ENCODE results near the gene TMEM132D. TPM values are rescaled to one million over a fixed set of nuclear protein-coding genes. Genes with fewer than 3 reads are reported as not detected.
A peak's percentile ranks its signal among the peaks of the same experiment; 100 is the strongest.

TMEM132D gene
- total and polyA plus RNA-seq, 2 donors from 2014 or later, result 0.13 TPM; not detected in 1

DNA sequence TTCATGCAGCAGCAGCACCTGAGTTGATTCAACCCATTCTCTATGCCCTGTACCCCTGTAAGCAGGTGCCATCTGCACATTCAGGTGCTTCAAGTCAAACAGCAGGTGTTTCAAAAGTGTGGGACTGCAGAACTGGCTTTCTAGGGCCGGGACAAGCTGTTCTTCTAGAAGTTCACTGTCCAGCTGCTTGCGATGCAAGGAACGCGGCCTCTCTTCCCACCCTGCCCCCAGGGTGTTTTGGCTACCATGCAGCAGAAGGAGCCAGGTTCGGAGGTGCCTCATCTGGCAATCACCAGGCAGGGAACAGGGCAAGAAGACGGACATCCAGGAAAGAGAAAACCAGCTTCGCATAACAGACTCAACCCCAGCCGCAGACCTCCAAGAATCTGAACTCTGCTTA, 35.2 kb downstream of the TMEM132D start:
- no peak for FAIRE-seq

DNA sequence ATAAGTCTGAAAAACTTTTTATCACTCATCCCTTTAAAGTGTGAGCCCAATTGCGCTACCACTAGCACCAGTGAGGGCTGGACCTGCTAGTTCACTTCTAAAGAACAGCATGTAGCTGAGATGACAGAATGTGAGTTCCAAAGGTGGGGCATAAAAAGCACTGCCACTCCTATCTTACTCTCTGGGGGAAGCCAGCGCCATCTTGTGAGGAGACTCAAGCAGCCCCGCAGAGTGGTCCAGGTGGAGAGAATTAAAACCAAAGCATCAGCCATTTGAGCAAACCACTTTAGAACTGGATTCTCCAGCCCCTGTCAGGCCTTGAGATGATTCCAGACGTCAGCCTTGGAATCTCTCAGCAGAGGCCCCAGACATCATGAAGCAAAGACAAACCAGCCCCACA, 39.9 kb downstream of the TMEM132D start:
- Histone ChIP-seq H3K4me3 (ENCODE audit: low read length in 3 of 3) (no peak overlapping the region), H3K9ac (ENCODE audit: low read length in 3 of 3) (no peak overlapping the region), H3K4me1 (ENCODE audit: control insufficient read depth in 2 of 3, insufficient read depth in 2 of 3, low read depth in 1 of 3, low read length in 3 of 3) (no peaks in the 10 kb centered on the region), H3K27me3 (ENCODE audit: control insufficient read depth, insufficient read depth, low read length) (no peaks in the 10 kb centered on the region), H3K9me3 (ENCODE audit: control insufficient read depth in 2 of 3, insufficient read depth in 1 of 3, low read length in 3 of 3) (no peaks in the 10 kb centered on the region), H3K27ac (ENCODE audit: low read depth in 2 of 2, low read length in 2 of 2) (no peak overlapping the region), H3K36me3 (ENCODE audit: control insufficient read depth in 2 of 3, insufficient read depth in 3 of 3, low read length in 3 of 3) (no peaks in the 10 kb centered on the region)
- intact Hi-C loops (cut with DNase I), result no loop called here
- TF ChIP-seq, protein P1, sequence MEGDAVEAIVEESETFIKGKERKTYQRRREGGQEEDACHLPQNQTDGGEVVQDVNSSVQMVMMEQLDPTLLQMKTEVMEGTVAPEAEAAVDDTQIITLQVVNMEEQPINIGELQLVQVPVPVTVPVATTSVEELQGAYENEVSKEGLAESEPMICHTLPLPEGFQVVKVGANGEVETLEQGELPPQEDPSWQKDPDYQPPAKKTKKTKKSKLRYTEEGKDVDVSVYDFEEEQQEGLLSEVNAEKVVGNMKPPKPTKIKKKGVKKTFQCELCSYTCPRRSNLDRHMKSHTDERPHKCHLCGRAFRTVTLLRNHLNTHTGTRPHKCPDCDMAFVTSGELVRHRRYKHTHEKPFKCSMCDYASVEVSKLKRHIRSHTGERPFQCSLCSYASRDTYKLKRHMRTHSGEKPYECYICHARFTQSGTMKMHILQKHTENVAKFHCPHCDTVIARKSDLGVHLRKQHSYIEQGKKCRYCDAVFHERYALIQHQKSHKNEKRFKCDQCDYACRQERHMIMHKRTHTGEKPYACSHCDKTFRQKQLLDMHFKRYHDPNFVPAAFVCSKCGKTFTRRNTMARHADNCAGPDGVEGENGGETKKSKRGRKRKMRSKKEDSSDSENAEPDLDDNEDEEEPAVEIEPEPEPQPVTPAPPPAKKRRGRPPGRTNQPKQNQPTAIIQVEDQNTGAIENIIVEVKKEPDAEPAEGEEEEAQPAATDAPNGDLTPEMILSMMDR (IDR thresholded peaks at IDR 0.05; ENCODE audit: borderline replicate concordance, extremely low read depth, insufficient read depth), result no peak
- FAIRE-seq, result no peak
- DNase-seq, result no peak

More for the DNA sequence above, 35.2 kb downstream of the TMEM132D start:
- no peaks in the 10 kb centered on the region for H3K27me3 ChIP-seq (ENCODE audit: control insufficient read depth, insufficient read depth, low read length)
- H3K9me3 ChIP-seq (ENCODE audit: control insufficient read depth in 2 of 3, insufficient read depth in 1 of 3, low read length in 3 of 3), result no peaks in the 10 kb centered on the region
- no peak for DNase-seq
- intact Hi-C loops (cut with DNase I), result no loop called here
- H3K36me3 ChIP-seq (ENCODE audit: control insufficient read depth in 2 of 3, insufficient read depth in 3 of 3, low read length in 3 of 3), result no peaks in the 10 kb centered on the region
- H3K4me1 ChIP-seq (ENCODE audit: control insufficient read depth in 2 of 3, insufficient read depth in 2 of 3, low read depth in 1 of 3, low read length in 3 of 3), result no peaks in the 10 kb centered on the region
- H3K27ac ChIP-seq (ENCODE audit: low read depth in 2 of 2, low read length in 2 of 2), result no peak overlapping the region
- H3K9ac ChIP-seq (ENCODE audit: low read length in 3 of 3), result no peak overlapping the region
- no peak overlapping the region for H3K4me3 ChIP-seq (ENCODE audit: low read length in 3 of 3)
- TF ChIP-seq, protein P1 (IDR thresholded peaks at IDR 0.05; ENCODE audit: borderline replicate concordance, extremely low read depth, insufficient read depth), result no peak

DNA sequence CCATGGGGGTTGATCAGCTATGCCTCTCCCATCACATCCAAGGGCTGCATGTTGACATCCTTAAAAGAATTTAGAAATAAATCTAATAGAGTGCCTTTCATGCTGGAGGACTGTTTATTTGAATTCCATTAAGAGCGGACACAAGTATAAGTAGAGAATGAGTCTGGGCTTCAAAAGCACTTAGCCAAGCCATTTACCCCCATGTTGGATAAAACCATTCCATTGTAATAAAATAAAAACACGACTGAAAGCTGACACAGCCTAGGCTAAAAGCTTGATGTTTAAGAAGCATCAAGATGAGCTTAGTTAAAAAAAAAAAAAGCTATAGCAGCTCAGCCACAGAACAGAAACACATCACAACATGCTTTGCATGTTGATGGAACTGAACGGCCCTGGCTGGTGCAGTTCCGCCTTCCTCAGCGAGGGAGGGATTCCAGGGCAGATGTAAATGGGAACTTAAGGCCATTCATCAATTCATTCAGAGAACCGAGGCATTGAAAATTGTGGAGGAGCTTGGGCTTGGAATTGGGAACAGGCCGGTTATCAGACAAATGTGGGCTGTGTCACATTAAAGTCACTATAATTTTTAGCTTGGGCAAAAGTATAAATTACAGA, 41.2 kb downstream of the TMEM132D start:
- intact Hi-C loops (cut with DNase I), result no loop called here
- no peaks in the 10 kb centered on the region for H3K4me1 ChIP-seq (ENCODE audit: control insufficient read depth in 2 of 3, insufficient read depth in 2 of 3, low read depth in 1 of 3, low read length in 3 of 3)
- no peak for FAIRE-seq
- TF ChIP-seq, protein P1 (IDR thresholded peaks at IDR 0.05; ENCODE audit: borderline replicate concordance, extremely low read depth, insufficient read depth), result no peak
- no peaks in the 10 kb centered on the region for H3K36me3 ChIP-seq (ENCODE audit: control insufficient read depth in 2 of 3, insufficient read depth in 3 of 3, low read length in 3 of 3)
- H3K9ac ChIP-seq (ENCODE audit: low read length in 3 of 3), result no peak overlapping the region
- no peak for DNase-seq
- H3K9me3 ChIP-seq (ENCODE audit: control insufficient read depth in 2 of 3, insufficient read depth in 1 of 3, low read length in 3 of 3), result no peaks in the 10 kb centered on the region
- H3K27ac ChIP-seq (ENCODE audit: low read depth in 2 of 2, low read length in 2 of 2), result no peak overlapping the region
- H3K27me3 ChIP-seq (ENCODE audit: control insufficient read depth, insufficient read depth, low read length), result no peaks in the 10 kb centered on the region
- no peak overlapping the region for H3K4me3 ChIP-seq (ENCODE audit: low read length in 3 of 3)

DNA sequence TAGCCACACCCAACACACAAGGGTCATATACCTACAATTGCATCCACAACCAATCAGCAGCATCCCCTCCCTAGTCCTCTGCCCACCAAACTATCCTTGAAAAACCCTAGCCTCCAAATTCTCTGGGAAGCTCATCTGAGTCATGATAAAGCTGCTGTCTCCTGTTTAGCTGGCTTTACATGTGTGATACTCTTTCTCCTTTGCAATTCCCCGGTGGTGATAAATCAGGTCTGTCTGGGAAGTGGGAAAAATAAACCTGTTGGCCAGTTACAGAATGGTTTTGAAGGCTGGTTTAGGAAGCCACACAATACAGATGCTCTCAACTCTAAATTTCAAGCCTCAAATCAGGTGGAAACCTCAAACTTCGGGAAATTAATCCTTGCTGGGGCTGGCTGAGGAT, 41.9 kb downstream of the TMEM132D start:
- TF ChIP-seq, protein P1 (IDR thresholded peaks at IDR 0.05; ENCODE audit: borderline replicate concordance, extremely low read depth, insufficient read depth), result no peak
- intact Hi-C loops (cut with DNase I), result no loop called here
- Histone ChIP-seq H3K27ac (ENCODE audit: low read depth in 2 of 2, low read length in 2 of 2) (no peak overlapping the region), H3K4me3 (ENCODE audit: low read length in 3 of 3) (no peak overlapping the region), H3K9ac (ENCODE audit: low read length in 3 of 3) (no peak overlapping the region), H3K27me3 (ENCODE audit: control insufficient read depth, insufficient read depth, low read length) (no peaks in the 10 kb centered on the region), H3K4me1 (ENCODE audit: control insufficient read depth in 2 of 3, insufficient read depth in 2 of 3, low read depth in 1 of 3, low read length in 3 of 3) (no peaks in the 10 kb centered on the region), H3K9me3 (ENCODE audit: control insufficient read depth in 2 of 3, insufficient read depth in 1 of 3, low read length in 3 of 3) (no peaks in the 10 kb centered on the region), H3K36me3 (ENCODE audit: control insufficient read depth in 2 of 3, insufficient read depth in 3 of 3, low read length in 3 of 3) (no peaks in the 10 kb centered on the region)
- DNase-seq (peak in 2 of 5 donors; percentile 61 to 65), FAIRE-seq (no peak)

Measured in kidney (tissue), 14 donors.